Karpas-422 (cell line): ENCODE results near the gene ZFP64. TPM values are rescaled to one million over a fixed set of nuclear protein-coding genes. Genes with fewer than 3 reads are reported as not detected.
A peak's percentile ranks its signal among the peaks of the same experiment; 100 is the strongest.

Experiments
- DNase-seq: peaks from one replicate; pipeline ENCODE4 v3.0.0-alpha.2; 2015
- H2AFZ ChIP-seq: fragments of 200-600 bp; sonication (generic); 2 replicates; pipeline ENCODE4 v1.6.1; 2014; ENCODE audit warnings: antibody characterized with exemption, low read length, mixed read lengths
- H3K27ac ChIP-seq: fragments of 200-600 bp; sonication (generic); 2 replicates; pipeline ENCODE4 v1.5.1; 2014; ENCODE audit warnings: mild to moderate bottlenecking, low read length, moderate library complexity
- H3K27me3 ChIP-seq: fragments of 200-600 bp; sonication (generic); 2 replicates; pipeline ENCODE4 v1.6.1; 2014; ENCODE audit warnings: low read length, mixed read lengths
- H3K36me3 ChIP-seq: fragments of 200-600 bp; sonication (generic); 2 replicates; pipeline ENCODE4 v1.6.1; 2014; ENCODE audit warnings: low read length, mixed read lengths; ENCODE audit not compliant: insufficient read depth
- H3K4me1 ChIP-seq: fragments of 200-600 bp; sonication (generic); 2 replicates; pipeline ENCODE4 v1.6.1; 2014; ENCODE audit warnings: mild to moderate bottlenecking, low read length, mixed read lengths
- H3K4me2 ChIP-seq: fragments of 200-600 bp; sonication (generic); 2 replicates; pipeline ENCODE4 v1.6.1; 2014; ENCODE audit warnings: low read length, low read depth, mild to moderate bottlenecking; ENCODE audit not compliant: poor library complexity, severe bottlenecking
- H3K4me3 ChIP-seq: fragments of 200-600 bp; sonication (generic); 2 replicates; pipeline ENCODE4 v1.5.1; 2014; ENCODE audit warnings: mild to moderate bottlenecking, antibody characterized with exemption, low read length, mixed read lengths
- H3K79me2 ChIP-seq: fragments of 200-600 bp; sonication (generic); 2 replicates; pipeline ENCODE4 v1.6.1; 2014; ENCODE audit warnings: mild to moderate bottlenecking, low read length, mixed read lengths
- H3K9ac ChIP-seq: fragments of 200-600 bp; sonication (generic); 2 replicates; pipeline ENCODE4 v1.6.0; 2014; ENCODE audit warnings: low read length
- H3K9me2 ChIP-seq: fragments of 200-600 bp; sonication (generic), shearing (Covaris generic); replicated peaks from 2 replicates; pipeline ENCODE4 v1.6.0; 2014; ENCODE audit warnings: mild to moderate bottlenecking, low read length, moderate library complexity; ENCODE audit not compliant: insufficient read depth
- H3K9me3 ChIP-seq: fragments of 300-700, 200-600 bp; sonication (generic); 2 replicates; pipeline ENCODE4 v1.6.1; 2014; ENCODE audit warnings: low read length, mixed read lengths
- H4K20me1 ChIP-seq: fragments of 200-600 bp; sonication (generic); 2 replicates; pipeline ENCODE4 v1.6.1; 2014; ENCODE audit warnings: mild to moderate bottlenecking, antibody characterized with exemption, low read length, low read depth; ENCODE audit not compliant: insufficient read depth
- total RNA-seq: library from RNA; depleted of rRNA; stranded (reverse); fragments of >200 nt; shearing (Covaris generic); gene quantifications from 2 replicates; pipeline ENCODE4 v1.2.3, GENCODE V29; 2014; ENCODE audit warnings: low replicate concordance

The ZFP64 gene
- total RNA-seq, 1 experiment from 2014 or later: 5.9 TPM

DNA sequence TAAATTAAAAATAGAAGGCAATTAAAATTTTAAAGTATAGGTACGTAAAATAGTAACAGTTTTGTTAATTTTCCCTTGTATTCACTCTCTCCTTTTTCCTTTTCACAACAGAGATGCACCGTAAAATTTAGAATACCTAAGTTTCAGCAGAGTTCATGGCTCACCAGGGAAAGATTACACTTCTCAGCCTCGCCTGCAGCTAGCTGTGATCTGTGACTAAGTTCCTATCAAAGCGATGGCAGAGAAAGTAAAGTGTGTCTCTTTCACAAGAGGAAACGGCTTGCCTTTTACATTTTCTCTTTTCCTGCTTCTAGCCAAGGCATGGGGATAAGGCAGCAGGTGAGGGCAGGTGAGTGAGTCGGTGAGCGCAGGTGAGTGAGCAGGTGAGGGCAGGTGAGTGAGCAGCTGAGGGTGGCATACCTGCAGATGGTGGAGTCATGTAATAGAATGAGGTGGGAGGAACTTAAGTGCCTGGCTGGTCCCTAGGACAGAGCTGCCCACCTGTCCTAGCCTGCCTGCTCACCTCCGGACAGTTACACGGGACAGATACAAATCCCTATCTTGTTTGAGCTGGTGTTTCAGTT lies 30.9 kb downstream of the ZFP64 start:
- no peaks in the 10 kb centered on the region for H3K9me2 ChIP-seq
- H3K9ac ChIP-seq: no peak overlapping the region
- no peaks in the 10 kb centered on the region for H4K20me1 ChIP-seq
- no peak overlapping the region for H2AFZ ChIP-seq
- H3K4me1 ChIP-seq: no peaks in the 10 kb centered on the region
- 0 out of 2 replicates have a peak, but pooled peaks cover 2% of the 10 kb centered on the region for H3K79me2 ChIP-seq
- DNase-seq: no peak
- H3K4me3 ChIP-seq: no peak overlapping the region
- H3K9me3 ChIP-seq: no peaks in the 10 kb centered on the region
- no peak overlapping the region for H3K27ac ChIP-seq
- H3K27me3 ChIP-seq: no peaks in the 10 kb centered on the region
- no peak overlapping the region for H3K4me2 ChIP-seq
- H3K36me3 ChIP-seq: peaks cover 31% of the 10 kb centered on the region

DNA sequence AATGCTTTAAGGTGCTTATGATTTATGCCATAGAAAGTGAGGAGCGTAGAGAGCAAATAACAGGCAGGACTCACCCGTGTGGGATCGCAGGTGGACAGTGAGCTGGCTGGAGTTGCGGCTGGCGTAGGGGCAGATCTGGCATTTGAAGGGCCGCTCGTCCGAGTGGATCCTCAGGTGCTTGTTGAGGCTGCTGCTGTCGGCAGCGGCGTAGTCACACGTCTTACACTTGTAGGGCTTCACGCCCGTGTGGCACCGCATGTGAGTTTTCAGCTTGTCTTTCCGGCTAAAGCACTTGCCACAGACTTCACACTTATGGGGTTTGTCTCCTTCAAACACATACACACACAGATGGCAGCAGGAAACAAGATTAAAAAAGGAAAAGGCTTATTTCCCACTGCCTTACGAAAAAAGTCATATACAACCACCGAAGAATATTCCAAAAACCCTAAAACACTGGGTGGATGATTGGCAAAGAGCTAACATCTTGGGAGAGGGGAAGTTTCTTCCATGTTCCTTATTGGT lies 31.5 kb downstream of the ZFP64 start:
- no peaks in the 10 kb centered on the region for H3K27me3 ChIP-seq
- H3K4me3 ChIP-seq: no peak overlapping the region
- H3K4me1 ChIP-seq: no peaks in the 10 kb centered on the region
- H3K27ac ChIP-seq: no peak overlapping the region
- no peak for DNase-seq
- no peak overlapping the region for H3K4me2 ChIP-seq
- H3K36me3 ChIP-seq: peaks cover 28% of the 10 kb centered on the region
- no peak overlapping the region for H2AFZ ChIP-seq
- H3K79me2 ChIP-seq: 0 out of 2 replicates have a peak, but pooled peaks cover 2% of the 10 kb centered on the region
- no peaks in the 10 kb centered on the region for H3K9me3 ChIP-seq
- H4K20me1 ChIP-seq: no peaks in the 10 kb centered on the region
- no peak overlapping the region for H3K9ac ChIP-seq
- H3K9me2 ChIP-seq: no peaks in the 10 kb centered on the region

DNA sequence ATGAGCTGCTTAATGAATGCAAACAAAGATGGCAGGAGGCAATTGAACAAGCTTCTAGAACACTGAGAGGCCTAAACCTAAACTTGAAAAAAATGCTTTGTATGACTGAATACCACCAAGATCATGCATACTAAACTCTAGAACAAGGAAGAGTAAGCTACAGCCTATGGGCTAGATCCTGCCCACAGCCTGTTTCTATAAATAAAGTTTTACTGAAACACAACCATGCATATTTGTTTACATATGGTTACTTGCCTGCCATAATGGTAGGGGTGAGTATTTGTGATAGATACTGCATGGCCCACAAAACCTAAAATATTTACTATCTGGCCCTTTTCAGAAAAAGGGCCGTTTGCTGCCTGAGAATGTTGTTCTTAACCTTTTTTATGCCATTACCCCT lies 37.0 kb downstream of the ZFP64 start:
- no peak overlapping the region for H3K9ac ChIP-seq
- no peak for DNase-seq
- H3K36me3 ChIP-seq: peaks cover 15% of the 10 kb centered on the region
- H3K27ac ChIP-seq: no peak overlapping the region
- H4K20me1 ChIP-seq: no peaks in the 10 kb centered on the region
- H3K4me1 ChIP-seq: no peaks in the 10 kb centered on the region
- H3K4me2 ChIP-seq: no peak overlapping the region
- no peaks in the 10 kb centered on the region for H3K9me2 ChIP-seq
- H3K4me3 ChIP-seq: no peak overlapping the region
- 0 out of 2 replicates have a peak, but pooled peaks cover 2% of the 10 kb centered on the region for H3K79me2 ChIP-seq
- H3K27me3 ChIP-seq: no peaks in the 10 kb centered on the region
- no peak overlapping the region for H2AFZ ChIP-seq
- H3K9me3 ChIP-seq: no peaks in the 10 kb centered on the region

DNA sequence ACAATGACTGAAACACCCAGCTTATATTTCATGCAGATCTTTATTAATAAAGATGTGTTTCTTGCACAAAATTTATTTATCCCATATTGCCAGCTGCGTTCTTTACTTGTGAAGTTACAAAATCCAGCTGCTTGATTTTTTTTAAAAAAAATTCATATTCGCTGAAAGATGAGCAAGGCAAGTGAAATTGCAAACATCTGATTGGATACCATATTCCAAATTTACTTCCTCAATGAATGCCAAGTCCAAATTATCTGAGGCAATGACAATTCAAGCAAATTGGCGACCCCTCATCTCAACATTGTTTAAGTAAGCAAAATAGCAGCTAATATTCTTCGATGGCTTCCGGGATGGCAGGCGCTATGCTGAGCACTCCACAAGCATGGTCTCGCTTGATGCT lies 37.7 kb downstream of the ZFP64 start:
- Histone ChIP-seq H3K36me3 (peaks cover 10% of the 10 kb centered on the region), H3K4me1 (no peaks in the 10 kb centered on the region), H4K20me1 (no peaks in the 10 kb centered on the region), H3K79me2 (0 out of 2 replicates have a peak, but pooled peaks cover 2% of the 10 kb centered on the region), H3K27me3 (no peaks in the 10 kb centered on the region), H3K4me3 (no peak overlapping the region), H3K4me2 (no peak overlapping the region), H3K27ac (no peak overlapping the region), H2AFZ (no peak overlapping the region), H3K9me3 (no peaks in the 10 kb centered on the region), H3K9ac (no peak overlapping the region), H3K9me2 (no peaks in the 10 kb centered on the region)
- no peak for DNase-seq

GRCh38 chr20:52152921-52153320 lies 38.7 kb downstream of the ZFP64 start:
- H4K20me1 ChIP-seq: no peaks in the 10 kb centered on the region

GRCh38 chr20:52152416-52152815 lies 39.2 kb downstream of the ZFP64 start:
- Histone ChIP-seq H3K9me2 (no peaks in the 10 kb centered on the region), H3K4me1 (no peaks in the 10 kb centered on the region), H4K20me1 (no peaks in the 10 kb centered on the region), H3K36me3 (peaks cover 6% of the 10 kb centered on the region; the same call in 1 of the 2 replicates), H3K79me2 (0 out of 2 replicates have a peak, but pooled peaks cover 2% of the 10 kb centered on the region), H3K27ac (no peak overlapping the region), H3K27me3 (no peaks in the 10 kb centered on the region), H2AFZ (no peak overlapping the region), H3K4me3 (no peak overlapping the region), H3K9ac (no peak overlapping the region), H3K9me3 (no peaks in the 10 kb centered on the region), H3K4me2 (no peak overlapping the region)
- no peak for DNase-seq

More at GRCh38 chr20:52152921-52153320, 38.7 kb downstream of the ZFP64 start:
- Histone ChIP-seq H3K4me2 (no peak overlapping the region), H3K9me3 (no peaks in the 10 kb centered on the region), H3K9ac (no peak overlapping the region), H3K27ac (no peak overlapping the region), H3K9me2 (no peaks in the 10 kb centered on the region), H3K4me3 (no peak overlapping the region), H2AFZ (no peak overlapping the region), H3K27me3 (no peaks in the 10 kb centered on the region), H3K4me1 (no peaks in the 10 kb centered on the region), H3K79me2 (0 out of 2 replicates have a peak, but pooled peaks cover 2% of the 10 kb centered on the region), H3K36me3 (peaks cover 6% of the 10 kb centered on the region; the same call in 1 of the 2 replicates)
- DNase-seq: no peak

DNA sequence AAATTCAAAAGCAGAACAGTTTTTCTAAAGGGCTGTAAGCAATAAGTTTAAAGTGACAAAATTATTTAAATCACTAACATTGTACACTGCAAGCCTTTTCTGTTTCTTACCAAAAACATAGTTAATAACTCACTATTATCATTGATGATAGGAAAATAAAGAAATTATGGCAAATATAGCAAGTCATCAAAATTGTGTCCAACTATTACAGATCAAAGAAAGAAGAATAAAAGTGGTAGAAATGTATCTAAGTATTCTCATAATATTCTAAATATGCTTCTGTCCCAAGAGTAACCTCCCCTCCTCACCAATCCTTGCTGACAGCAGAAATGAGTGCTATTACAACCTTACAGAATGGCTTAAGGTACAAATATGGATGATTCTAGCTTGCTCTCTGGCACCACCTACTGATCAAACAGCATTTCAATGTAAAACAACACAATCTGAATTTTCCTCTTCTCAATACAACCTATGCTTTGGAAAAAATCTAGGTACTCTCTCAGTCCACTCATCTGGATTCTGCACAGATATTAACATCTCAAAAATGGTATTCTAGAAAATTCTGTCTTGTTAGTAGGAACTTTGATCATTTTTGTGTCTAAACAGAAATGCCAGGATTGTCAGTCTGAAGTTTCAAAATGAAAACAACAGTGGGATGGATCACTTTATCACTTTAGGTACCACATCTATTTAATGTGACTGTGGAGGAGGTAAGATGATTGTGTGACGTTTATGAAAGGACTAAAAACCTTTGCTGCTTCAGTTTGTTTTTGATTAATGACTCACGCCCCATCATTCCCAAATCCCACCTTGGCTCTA lies 40.9 kb downstream of the ZFP64 start:
- Histone ChIP-seq H3K27ac (no peak overlapping the region), H3K4me1 (no peaks in the 10 kb centered on the region), H4K20me1 (no peaks in the 10 kb centered on the region), H3K4me3 (no peak overlapping the region), H3K4me2 (no peak overlapping the region), H3K9me3 (no peaks in the 10 kb centered on the region), H3K27me3 (no peaks in the 10 kb centered on the region), H3K9me2 (no peaks in the 10 kb centered on the region), H2AFZ (no peak overlapping the region), H3K36me3 (0 out of 2 replicates have a peak, but pooled peaks cover 2% of the 10 kb centered on the region), H3K9ac (no peak overlapping the region), H3K79me2 (0 out of 2 replicates have a peak, but pooled peaks cover 2% of the 10 kb centered on the region)
- DNase-seq: peak; percentile 76

DNA sequence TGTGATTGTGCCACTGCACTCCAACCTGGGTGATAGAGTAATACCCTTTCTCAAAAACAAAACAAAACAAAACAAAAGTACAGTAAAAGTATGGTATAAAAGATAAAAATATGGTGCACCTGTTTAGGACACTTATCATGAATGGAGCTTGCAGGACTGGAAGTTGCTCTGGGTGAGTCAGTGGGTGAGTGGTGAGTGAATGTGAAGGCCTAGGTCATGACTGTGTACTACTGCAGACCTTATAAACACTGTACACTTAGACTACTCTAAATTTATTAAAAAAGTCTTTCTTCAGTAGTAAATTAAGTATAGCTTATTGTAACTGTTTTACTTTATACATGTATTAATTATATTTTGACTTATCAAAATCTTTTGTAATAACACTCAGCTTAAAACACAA lies 46.0 kb downstream of the ZFP64 start:
- no peaks in the 10 kb centered on the region for H3K79me2 ChIP-seq
- no peak overlapping the region for H3K9ac ChIP-seq
- no peak overlapping the region for H3K4me3 ChIP-seq
- H2AFZ ChIP-seq: no peak overlapping the region
- no peak for DNase-seq
- no peaks in the 10 kb centered on the region for H4K20me1 ChIP-seq
- H3K27me3 ChIP-seq: no peaks in the 10 kb centered on the region
- H3K27ac ChIP-seq: no peak overlapping the region
- no peak overlapping the region for H3K4me2 ChIP-seq
- H3K9me3 ChIP-seq: no peaks in the 10 kb centered on the region
- H3K4me1 ChIP-seq: no peaks in the 10 kb centered on the region
- no peaks in the 10 kb centered on the region for H3K9me2 ChIP-seq
- H3K36me3 ChIP-seq: 0 out of 2 replicates have a peak, but pooled peaks cover 2% of the 10 kb centered on the region
